ENCODE results near the gene DOK7.

The DOK7 gene

GRCh38 chr4:3476936-3477749 lies 14.0 kb downstream of the DOK7 start:
- DNase-seq, result no peak

- no peak for DNase-seq
Measured at GRCh38 chr4:3477750-3478430, 14.8 kb downstream of the DOK7 start.

DNA sequence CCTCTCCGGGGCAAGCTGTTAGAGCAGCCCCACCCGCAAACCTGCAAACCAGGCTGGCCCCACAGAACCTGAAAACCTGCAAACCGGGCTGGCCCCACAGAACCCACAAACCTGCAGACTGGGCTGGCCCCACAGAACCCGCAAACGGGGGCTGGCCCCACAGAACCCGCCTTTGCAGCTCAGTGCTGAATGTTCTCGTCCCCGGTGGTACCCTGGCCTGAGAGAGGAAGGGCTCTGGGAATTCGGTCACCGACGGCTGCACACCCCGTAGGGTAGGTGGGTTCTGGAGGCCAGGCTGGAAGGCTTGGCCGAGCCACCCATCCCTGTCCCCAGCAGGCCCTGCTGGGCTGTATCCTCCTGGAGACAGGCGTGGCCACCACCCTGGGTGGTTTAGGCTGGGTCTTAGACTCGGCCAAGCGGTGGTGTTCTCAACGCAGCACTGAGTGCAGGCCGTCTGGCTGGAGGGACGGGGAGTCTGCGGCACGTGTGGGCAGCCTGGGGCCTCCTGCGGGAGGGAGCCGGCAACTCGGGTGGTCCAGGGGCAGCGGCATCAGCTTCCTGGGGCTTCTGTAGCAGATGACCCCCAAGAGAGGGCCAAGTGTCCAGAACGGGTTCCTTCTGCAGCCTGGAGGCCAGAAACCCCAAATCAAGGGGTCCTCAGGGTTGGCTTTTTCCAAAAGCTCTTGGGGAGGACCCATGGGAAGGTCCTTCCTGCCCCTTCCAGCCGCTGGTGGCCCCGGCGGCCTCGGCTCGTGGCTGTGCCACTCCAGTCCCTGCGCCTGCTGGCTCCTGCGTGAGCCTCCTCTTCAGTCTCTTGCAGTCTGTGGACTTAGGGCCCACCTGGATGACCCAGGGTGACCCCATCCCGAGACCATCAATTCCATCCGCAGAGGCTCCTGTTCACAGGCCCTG lies 15.6 kb downstream of the DOK7 start:
- no peak for DNase-seq

- no peak for DNase-seq
Measured at GRCh38 chr4:3479358-3480101, 16.4 kb downstream of the DOK7 start.

- no peak for DNase-seq
Measured at GRCh38 chr4:3480528-3481112, 17.5 kb downstream of the DOK7 start.

DNA sequence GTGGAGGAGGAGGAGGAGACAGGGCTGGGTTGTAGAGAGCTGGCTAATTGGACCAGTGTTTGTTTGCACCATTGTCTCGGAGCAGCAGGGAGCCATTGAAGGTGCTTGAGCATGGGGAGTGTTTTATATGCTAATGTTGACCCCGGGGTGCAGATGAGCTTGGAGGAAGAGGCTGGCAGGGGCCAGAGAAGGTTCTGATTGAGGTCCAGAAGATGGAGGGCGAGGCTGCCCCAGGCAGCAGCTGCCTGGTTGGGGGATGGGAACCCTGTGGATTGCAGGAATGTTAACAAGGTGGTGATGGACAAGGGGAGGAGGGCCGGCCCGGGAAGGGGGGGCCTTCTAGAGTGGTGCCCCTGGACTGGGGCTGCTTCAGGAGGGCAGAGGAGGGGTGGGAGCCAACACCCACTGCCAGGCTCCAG lies 18.0 kb downstream of the DOK7 start:
- peak; percentile 58 for DNase-seq

- DNase-seq, result no peak
Measured at GRCh38 chr4:3481783-3482393, 18.8 kb downstream of the DOK7 start.

GRCh38 chr4:3482707-3483106 lies 19.6 kb downstream of the DOK7 start:
- no peak for DNase-seq

- no peak for DNase-seq
Measured at GRCh38 chr4:3483471-3483921, 20.4 kb downstream of the DOK7 start.

GRCh38 chr4:3484057-3484973 lies 21.2 kb downstream of the DOK7 start:
- DNase-seq, result no peak

- no peak for DNase-seq
Measured at GRCh38 chr4:3485011-3485791, 22.1 kb downstream of the DOK7 start.

DNA sequence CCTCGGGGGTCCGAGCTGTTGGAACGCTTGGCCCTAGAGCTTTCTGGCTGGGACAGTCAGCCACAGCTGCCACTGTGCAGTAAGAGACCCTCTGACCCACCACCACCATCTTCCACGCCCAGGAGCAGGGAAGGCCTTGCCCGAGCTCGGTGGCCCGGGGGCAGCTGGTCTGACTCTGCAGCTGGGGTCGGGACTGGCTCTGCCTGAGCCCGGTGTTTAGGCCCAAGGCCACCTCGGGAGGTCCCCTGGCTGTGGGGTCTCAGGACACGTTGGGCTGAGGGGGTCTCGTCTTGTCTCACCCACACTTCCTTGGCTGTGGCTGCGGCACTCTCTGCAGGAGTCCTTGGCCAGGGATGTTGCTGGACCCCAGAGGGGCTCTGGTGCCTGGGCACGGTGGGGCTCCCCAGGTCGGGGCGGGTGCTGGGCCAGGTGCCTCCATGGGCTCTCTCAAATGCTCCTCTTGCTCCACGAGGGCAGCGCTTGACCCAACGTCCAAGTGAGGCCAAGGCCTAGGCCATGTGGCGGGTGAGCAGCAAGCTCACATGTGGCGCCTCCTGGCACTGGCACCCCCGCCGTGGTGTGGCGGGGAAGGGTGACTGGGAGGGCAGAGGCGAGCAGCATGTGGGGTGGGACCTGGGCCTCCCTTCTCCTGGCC lies 22.9 kb downstream of the DOK7 start:
- no peak for DNase-seq

GRCh38 chr4:3486541-3487540 lies 23.7 kb downstream of the DOK7 start:
- DNase-seq, result no peak

GRCh38 chr4:3487861-3488260 lies 24.8 kb downstream of the DOK7 start:
- no peak for DNase-seq

DNA sequence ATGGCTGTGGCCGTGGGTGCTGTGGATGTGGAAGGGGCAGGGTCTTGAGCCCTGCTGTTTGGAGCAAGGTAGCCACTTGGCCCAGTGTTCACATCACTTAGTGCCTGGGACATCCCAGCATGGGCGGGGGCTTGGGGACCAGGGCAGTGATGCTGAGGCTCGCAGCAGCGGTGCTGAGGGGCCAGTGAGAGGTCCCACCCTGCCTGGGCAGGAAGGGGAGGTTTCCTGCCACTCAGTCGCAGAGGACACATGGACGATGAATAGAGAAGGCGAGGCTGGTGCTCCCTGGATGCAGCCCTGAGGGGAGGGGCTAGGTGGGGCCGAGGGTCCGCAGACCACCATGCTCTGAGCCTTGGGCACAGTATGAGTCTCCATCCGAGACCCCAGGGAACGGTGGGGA lies 25.7 kb downstream of the DOK7 start:
- DNase-seq, result no peak

DNA sequence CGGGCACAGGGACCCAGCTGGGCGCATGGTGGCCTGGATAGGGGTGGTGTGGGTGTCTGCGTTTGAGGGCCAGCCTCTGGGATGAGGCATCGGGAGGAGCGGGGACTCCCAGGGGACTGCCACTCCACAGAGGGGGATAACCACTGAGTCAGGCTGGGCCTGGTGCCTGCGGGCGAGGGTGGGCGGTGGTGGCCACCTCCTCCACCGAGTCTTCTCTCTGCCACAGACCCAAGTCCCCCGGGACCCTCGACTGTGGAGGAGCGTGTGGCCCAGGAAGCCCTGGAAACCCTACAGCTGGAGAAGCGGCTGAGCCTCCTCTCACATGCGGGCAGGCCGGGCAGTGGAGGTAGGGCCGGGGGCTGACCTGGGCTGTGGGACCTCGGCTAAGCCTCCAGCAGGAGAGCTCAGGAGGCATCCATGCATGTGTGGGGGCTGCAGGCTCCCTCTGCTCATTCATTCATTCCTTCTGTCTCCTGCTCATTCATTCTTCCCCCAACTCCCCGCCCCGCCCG lies 26.4 kb downstream of the DOK7 start:
- DNase-seq, result no peak

GRCh38 chr4:3491681-3492405 lies 28.7 kb downstream of the DOK7 start:
- no peak for DNase-seq
